ENCODE measurements around the gene CLUH. TPM values are rescaled to one million over a fixed set of nuclear protein-coding genes. Genes with fewer than 3 reads are reported as not detected.

Gene CLUH
- polyA plus RNA-seq, 1 donor (not counting 4 experiments of a cell fraction or from before 2014, with no cell fraction given), result 24.0 TPM

GRCh38 chr17:2688351-2689342 lies 22.9 kb downstream of the CLUH start:
- dilution Hi-C loops (cut with MboI; ENCODE audit: extremely low pct_ligation_motif_present, low sequenced_read_pairs), result no loop called here
- Histone ChIP-seq H3K79me2 (ENCODE audit: control insufficient read depth, insufficient read depth, low read length) (no peaks in the 10 kb centered on the region), H2AFZ (ENCODE audit: control insufficient read depth, low read length) (no peak overlapping the region), H4K20me1 (ENCODE audit: control insufficient read depth, extremely low read depth, insufficient read depth, low read length) (peaks cover 5% of the 10 kb centered on the region), H3K4me1 (ENCODE audit: control insufficient read depth, extremely low read depth, insufficient read depth, low read length) (no peaks in the 10 kb centered on the region), H3K4me2 (ENCODE audit: control insufficient read depth, extremely low read depth, insufficient read depth, low read depth, low read length) (no peak overlapping the region), H3K27me3 (ENCODE audit: control insufficient read depth, extremely low read depth, insufficient read depth, low read length) (no peaks in the 10 kb centered on the region), H3K9ac (ENCODE audit: control insufficient read depth, extremely low read depth, insufficient read depth, low read length) (no peak overlapping the region), H3K36me3 (ENCODE audit: control insufficient read depth in 2 of 2, extremely low read depth in 1 of 2, insufficient read depth in 2 of 2, low read length in 2 of 2) (peaks cover 11 to 15% of the 10 kb centered on the region in 2 experiments), H3K27ac (ENCODE audit: control insufficient read depth, insufficient read depth, low read length) (no peak overlapping the region), H3K4me3 (ENCODE audit: control insufficient read depth in 2 of 3, extremely low read depth in 1 of 3, insufficient read depth in 2 of 3, low read depth in 1 of 3, low read length in 3 of 3) (no peak overlapping the region), H3K9me3 (ENCODE audit: control insufficient read depth, low read depth, low read length) (no peaks in the 10 kb centered on the region), H3K9me1 (ENCODE audit: control insufficient read depth, extremely low read depth, insufficient read depth, low read length) (no peaks in the 10 kb centered on the region)
- TF ChIP-seq EZH2 (IDR thresholded peaks at IDR 0.05; ENCODE audit: low read length) (no peak), CTCF (optimal IDR thresholded peaks at IDR 0.05 in 1 of 3, IDR thresholded peaks at IDR 0.05 in 1 of 3, conservative IDR thresholded peaks at IDR 0.05 in 1 of 3; ENCODE audit: extremely low read depth in 1 of 3, insufficient read depth in 2 of 3, low read length in 3 of 3) (no peak)
- DNase-seq (ENCODE audit: low read depth, low spot score) (no peak), FAIRE-seq (no peak)

- Histone ChIP-seq H3K27ac (ENCODE audit: control insufficient read depth, insufficient read depth, low read length) (no peak overlapping the region), H3K27me3 (ENCODE audit: control insufficient read depth, extremely low read depth, insufficient read depth, low read length) (no peaks in the 10 kb centered on the region), H3K9me3 (ENCODE audit: control insufficient read depth, low read depth, low read length) (no peaks in the 10 kb centered on the region), H3K9ac (ENCODE audit: control insufficient read depth, extremely low read depth, insufficient read depth, low read length) (no peak overlapping the region), H3K9me1 (ENCODE audit: control insufficient read depth, extremely low read depth, insufficient read depth, low read length) (no peaks in the 10 kb centered on the region), H3K4me1 (ENCODE audit: control insufficient read depth, extremely low read depth, insufficient read depth, low read length) (no peaks in the 10 kb centered on the region), H3K79me2 (ENCODE audit: control insufficient read depth, insufficient read depth, low read length) (no peaks in the 10 kb centered on the region), H3K4me3 (ENCODE audit: control insufficient read depth in 2 of 3, extremely low read depth in 1 of 3, insufficient read depth in 2 of 3, low read depth in 1 of 3, low read length in 3 of 3) (no peak overlapping the region), H3K4me2 (ENCODE audit: control insufficient read depth, extremely low read depth, insufficient read depth, low read depth, low read length) (no peak overlapping the region), H2AFZ (ENCODE audit: control insufficient read depth, low read length) (no peak overlapping the region), H4K20me1 (ENCODE audit: control insufficient read depth, extremely low read depth, insufficient read depth, low read length) (peaks cover 5% of the 10 kb centered on the region), H3K36me3 (ENCODE audit: control insufficient read depth in 2 of 2, extremely low read depth in 1 of 2, insufficient read depth in 2 of 2, low read length in 2 of 2) (peaks cover 10 to 12% of the 10 kb centered on the region in 2 experiments)
- dilution Hi-C loops (cut with MboI; ENCODE audit: extremely low pct_ligation_motif_present, low sequenced_read_pairs), result no loop called here
- TF ChIP-seq EZH2 (IDR thresholded peaks at IDR 0.05; ENCODE audit: low read length), result no peak
- TF ChIP-seq CTCF (optimal IDR thresholded peaks at IDR 0.05 in 1 of 3, IDR thresholded peaks at IDR 0.05 in 1 of 3, conservative IDR thresholded peaks at IDR 0.05 in 1 of 3; ENCODE audit: extremely low read depth in 1 of 3, insufficient read depth in 2 of 3, low read length in 3 of 3), result no peak
- FAIRE-seq (no peak), DNase-seq (ENCODE audit: low read depth, low spot score) (no peak)
These were observed 24.5 kb downstream of the CLUH start for GRCh38 chr17:2687074-2687418.

All from keratinocyte (primary cell).